Thoracic aorta (tissue), 2 donors: ENCODE results near the gene CES2. TPM values are rescaled to one million over a fixed set of nuclear protein-coding genes. Genes with fewer than 3 reads are reported as not detected.
"Not testable (repeated sequence)": the region's sequence is repeated elsewhere in the genome, so short reads cannot be mapped to it uniquely, and the experiment has no call there.

ENCODE experiments used
- ATAC-seq: fragments of 150-250 bp; one replicate; pipeline ENCODE4 v1.8.0; 2017; ENCODE audit warnings: low read depth; ENCODE audit not compliant: insufficient number of reproducible peaks, low FRiP score
- DNase-seq: peaks from one replicate; pipeline ENCODE4 v3.0.0-alpha.2; 2020; ENCODE audit warnings: low spot score
- H3K27ac ChIP-seq, 2 donors: fragments of 200-600 bp; sonication (generic); 1 replicate in 1 of 2; 2 replicates in 1 of 2; pipeline ENCODE4 v1.5.1; 2016; ENCODE audit warnings: mild to moderate bottlenecking in 2 of 2, moderate library complexity in 2 of 2
- H3K27me3 ChIP-seq: fragments of 200-600 bp; sonication (generic); replicated peaks from 2 replicates; pipeline ENCODE4 v1.6.0; 2016; ENCODE audit warnings: mild to moderate bottlenecking; ENCODE audit not compliant: insufficient read depth
- H3K36me3 ChIP-seq: fragments of 200-600 bp; sonication (generic); one replicate; pipeline ENCODE4 v1.5.1; 2016
- H3K4me1 ChIP-seq, 2 donors: fragments of 200-600 bp; sonication (generic); 1 replicate in 1 of 2; 2 replicates in 1 of 2; pipeline versions ENCODE4 v1.5.1 to v1.6.0; 2016; ENCODE audit warnings: low read depth in 2 of 2, mild to moderate bottlenecking in 1 of 2; ENCODE audit not compliant: control insufficient read depth in 1 of 2
- H3K4me3 ChIP-seq: fragments of 200-600 bp; sonication (generic); 2 replicates; pipeline ENCODE4 v1.5.1; 2016; ENCODE audit warnings: mild to moderate bottlenecking
- H3K9me3 ChIP-seq: fragments of 200-600 bp; sonication (generic); 2 replicates; pipeline ENCODE4 v1.5.1; 2016
- total RNA-seq, 2 donors: library from RNA; depleted of rRNA; stranded (reverse); fragments of >200 nt; gene quantifications; one replicate each; pipeline versions ENCODE4 v1.1.0 to v1.2.3, GENCODE V29; 2016
- TF ChIP-seq, protein P1 (sequence below): fragments of 200-600 bp; sonication (generic); IDR thresholded peaks from one replicate; pipeline ENCODE4 v1.5.1; 2019; ENCODE audit warnings: antibody characterized with exemption

Gene CES2
- total RNA-seq, 2 donors from 2014 or later, result 29.8 to 92.7 TPM

DNA sequence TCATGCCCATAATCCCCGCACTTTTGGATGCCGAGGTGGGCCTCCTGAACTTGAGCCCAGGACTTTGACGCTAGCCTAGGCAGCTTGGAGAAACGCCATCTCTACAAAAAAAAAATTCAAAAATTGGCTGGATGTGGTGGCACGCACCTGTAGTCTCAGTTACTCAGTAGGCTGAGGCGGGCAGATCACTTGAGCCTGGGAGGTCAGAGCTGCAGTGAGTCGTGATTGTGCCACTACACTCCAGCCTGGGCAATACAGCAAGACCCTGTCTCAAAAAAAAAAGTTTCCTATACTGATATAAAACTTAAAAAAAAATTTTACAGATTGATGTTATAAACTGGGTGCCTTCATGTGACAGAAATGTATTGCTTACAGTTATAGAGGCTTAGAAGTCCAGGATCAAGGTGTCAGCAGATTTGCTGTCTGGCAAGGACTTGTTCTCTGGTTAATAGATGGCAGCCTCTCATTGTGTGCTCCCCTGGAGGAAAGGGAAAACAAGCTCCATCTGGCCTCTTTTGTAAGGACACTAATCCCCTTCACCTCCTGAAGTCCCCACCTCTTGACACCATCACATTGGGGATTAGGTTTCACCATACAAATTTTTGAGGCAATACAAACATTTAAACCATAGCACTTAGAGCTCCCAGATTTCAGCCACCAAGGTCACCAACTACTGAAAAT lies 17.3 kb downstream of the CES2 start:
- TF ChIP-seq, protein P1, sequence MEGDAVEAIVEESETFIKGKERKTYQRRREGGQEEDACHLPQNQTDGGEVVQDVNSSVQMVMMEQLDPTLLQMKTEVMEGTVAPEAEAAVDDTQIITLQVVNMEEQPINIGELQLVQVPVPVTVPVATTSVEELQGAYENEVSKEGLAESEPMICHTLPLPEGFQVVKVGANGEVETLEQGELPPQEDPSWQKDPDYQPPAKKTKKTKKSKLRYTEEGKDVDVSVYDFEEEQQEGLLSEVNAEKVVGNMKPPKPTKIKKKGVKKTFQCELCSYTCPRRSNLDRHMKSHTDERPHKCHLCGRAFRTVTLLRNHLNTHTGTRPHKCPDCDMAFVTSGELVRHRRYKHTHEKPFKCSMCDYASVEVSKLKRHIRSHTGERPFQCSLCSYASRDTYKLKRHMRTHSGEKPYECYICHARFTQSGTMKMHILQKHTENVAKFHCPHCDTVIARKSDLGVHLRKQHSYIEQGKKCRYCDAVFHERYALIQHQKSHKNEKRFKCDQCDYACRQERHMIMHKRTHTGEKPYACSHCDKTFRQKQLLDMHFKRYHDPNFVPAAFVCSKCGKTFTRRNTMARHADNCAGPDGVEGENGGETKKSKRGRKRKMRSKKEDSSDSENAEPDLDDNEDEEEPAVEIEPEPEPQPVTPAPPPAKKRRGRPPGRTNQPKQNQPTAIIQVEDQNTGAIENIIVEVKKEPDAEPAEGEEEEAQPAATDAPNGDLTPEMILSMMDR, result no peak
- ATAC-seq (no peak), DNase-seq (no peak)
- Histone ChIP-seq H3K27ac (no peak overlapping the region), H3K36me3 (no peaks in the 10 kb centered on the region), H3K4me1 (peaks cover 8 to 13% of the 10 kb centered on the region in 2 donors), H3K4me3 (no peak overlapping the region), H3K9me3 (no peaks in the 10 kb centered on the region), H3K27me3 (no peaks in the 10 kb centered on the region)

DNA sequence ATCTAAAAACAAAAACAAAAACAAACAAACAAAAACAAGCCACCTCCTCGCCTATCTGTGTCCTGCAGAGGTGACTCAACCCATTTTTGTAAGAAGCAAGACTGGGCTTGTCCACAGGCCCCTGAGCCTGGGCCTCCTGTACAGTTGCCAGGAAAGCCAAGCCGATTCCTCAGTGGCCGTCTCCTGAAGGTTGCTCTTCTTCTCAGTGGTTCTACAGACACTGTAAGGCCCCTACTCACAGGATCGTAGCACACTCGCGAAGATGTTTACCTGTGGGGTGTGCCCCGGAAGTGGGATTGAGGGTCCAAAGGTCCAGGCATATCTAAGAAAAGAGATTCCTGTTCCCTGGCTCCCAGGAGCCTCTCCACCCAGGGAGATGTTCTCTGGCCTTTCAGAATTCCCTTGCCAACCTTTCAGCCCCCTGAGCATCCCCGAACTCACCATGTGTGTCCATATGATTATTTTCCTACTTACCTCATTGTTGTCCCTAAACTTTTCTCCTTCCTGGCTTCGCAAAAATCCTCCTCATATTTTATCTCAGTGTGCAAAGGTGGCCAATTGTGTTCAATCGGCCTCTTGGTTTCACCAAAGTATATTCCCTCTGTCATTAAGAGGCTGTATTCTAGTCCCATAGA lies 18.3 kb downstream of the CES2 start:
- Histone ChIP-seq H3K36me3 (no peaks in the 10 kb centered on the region), H3K4me3 (no peak overlapping the region), H3K4me1 (peaks cover 4 to 7% of the 10 kb centered on the region in 2 donors), H3K9me3 (no peaks in the 10 kb centered on the region), H3K27ac (no peak overlapping the region), H3K27me3 (no peaks in the 10 kb centered on the region)
- TF ChIP-seq, protein P1, result no peak
- no peak for DNase-seq
- ATAC-seq, result no peak

DNA sequence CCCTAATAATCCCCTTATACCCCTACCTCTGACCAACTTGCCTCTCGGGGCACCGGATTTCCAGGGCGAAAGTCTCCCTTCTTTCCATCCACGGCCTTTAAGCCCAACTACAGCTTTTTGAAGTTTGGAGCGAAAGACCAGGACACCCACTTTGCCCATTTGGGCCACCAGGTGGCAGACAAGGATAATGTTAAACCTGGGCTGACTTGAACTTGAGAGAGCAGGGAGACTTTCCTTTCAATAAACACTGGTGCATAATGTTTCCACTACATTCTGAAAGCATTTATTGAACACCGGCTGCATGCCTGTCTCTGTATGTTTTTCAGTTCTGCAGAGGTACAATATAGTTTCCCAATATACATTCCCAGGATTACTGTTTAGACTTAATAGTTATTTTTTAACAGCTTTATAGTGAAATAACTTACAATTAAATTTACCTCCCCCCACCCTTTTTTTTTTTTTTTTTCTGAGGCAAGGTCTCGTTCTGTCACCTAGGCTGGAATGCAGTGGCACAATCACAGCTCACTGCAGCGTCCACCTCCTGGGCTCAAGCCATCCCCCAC lies 18.9 kb downstream of the CES2 start:
- Histone ChIP-seq H3K27me3 (no peaks in the 10 kb centered on the region), H3K9me3 (no peaks in the 10 kb centered on the region), H3K27ac (no peak overlapping the region), H3K36me3 (no peaks in the 10 kb centered on the region), H3K4me1 (peaks cover 0 to 1% of the 10 kb centered on the region in 2 donors), H3K4me3 (no peak overlapping the region)
- ATAC-seq (peak; percentile 59), DNase-seq (peak; percentile 25)
- TF ChIP-seq, protein P1, result peak; percentile 82

DNA sequence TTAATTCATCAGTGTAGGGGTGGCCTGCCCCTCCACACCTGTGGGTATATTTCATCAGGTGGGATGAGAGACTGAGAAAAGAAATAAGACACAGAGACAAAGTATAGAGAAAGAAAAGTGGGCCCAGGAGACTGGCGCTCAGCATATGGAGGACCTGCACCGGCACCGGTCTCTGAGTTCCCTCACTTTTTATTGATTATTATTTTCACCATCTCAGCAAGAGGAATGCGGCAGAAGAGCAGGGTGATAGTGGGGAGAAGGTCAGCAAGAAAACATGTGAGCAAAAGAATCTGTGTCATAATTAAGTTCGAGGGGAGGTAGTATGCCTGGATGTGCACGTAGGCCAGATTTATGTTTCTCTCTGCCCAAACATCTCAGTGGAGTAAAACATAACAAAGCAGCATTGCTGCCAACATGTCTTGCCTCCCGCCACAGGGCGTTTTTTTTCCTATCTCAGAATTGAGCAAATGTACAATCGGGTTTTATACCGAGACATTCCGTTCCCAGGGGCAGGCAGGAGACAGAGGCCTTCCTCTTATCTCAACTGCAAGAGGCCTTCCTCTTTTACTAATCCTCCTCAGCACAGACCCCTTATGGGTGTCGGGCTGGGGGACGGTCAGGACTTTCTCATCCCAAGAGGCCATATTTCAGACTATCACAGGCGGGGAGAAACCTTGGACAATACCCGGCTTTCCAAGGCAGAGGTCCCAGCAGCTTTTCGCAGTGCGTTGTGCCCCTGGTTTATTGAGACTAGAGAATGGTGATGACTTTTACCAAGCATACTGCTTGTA lies 20.2 kb downstream of the CES2 start:
- not testable (repeated sequence) for H3K27me3 ChIP-seq, ATAC-seq, H3K4me3 ChIP-seq, H3K27ac ChIP-seq, H3K36me3 ChIP-seq, DNase-seq, H3K4me1 ChIP-seq, H3K9me3 ChIP-seq

DNA sequence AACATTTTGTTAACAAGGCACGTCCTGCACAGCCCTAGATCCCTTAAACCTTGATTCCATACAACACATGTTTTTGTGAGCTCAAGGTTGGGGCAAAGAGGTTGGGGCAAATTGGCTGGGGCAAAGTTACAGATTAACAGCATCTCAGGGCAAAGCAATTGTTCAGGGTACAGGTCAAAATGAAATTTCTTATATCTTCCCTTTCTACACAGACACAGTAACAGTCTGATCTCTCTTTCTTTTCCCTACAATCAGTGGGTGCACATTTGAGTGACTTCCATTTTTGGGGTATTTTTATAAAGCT lies 20.8 kb downstream of the CES2 start:
- H3K27me3 ChIP-seq, H3K36me3 ChIP-seq, DNase-seq, H3K9me3 ChIP-seq, H3K4me1 ChIP-seq, ATAC-seq, H3K4me3 ChIP-seq, H3K27ac ChIP-seq: not testable (repeated sequence)
